Measurements from ENCODE around the gene CCDC186.
"Not testable (repeated sequence)": the region's sequence is repeated elsewhere in the genome, so short reads cannot be mapped to it uniquely, and the experiment has no call there.

CCDC186 gene

GRCh38 chr10:114172776-114173602 is 1.0 kb downstream of the CCDC186 start:
- no peak for DNase-seq

GRCh38 chr10:114172216-114172615 is 1.8 kb downstream of the CCDC186 start:
- DNase-seq = peak; percentile 17

GRCh38 chr10:114168450-114169009 is 5.5 kb downstream of the CCDC186 start:
- no peak for DNase-seq

- DNase-seq = no peak
Observed at GRCh38 chr10:114167985-114168384, 6.0 kb downstream of the CCDC186 start.

- DNase-seq = no peak
Observed at GRCh38 chr10:114166494-114166893, 7.5 kb downstream of the CCDC186 start.

- DNase-seq = no peak
Observed at GRCh38 chr10:114166043-114166442, 8.0 kb downstream of the CCDC186 start.

- DNase-seq = no peak
Observed at GRCh38 chr10:114163062-114163461, 10.9 kb downstream of the CCDC186 start.

- no peak for DNase-seq
Observed at GRCh38 chr10:114157912-114158311, 16.1 kb downstream of the CCDC186 start.

GRCh38 chr10:114151892-114152291 is 22.1 kb downstream of the CCDC186 start:
- no peak for DNase-seq

- peak; percentile 79 for DNase-seq
Observed at GRCh38 chr10:114151486-114151885, 22.5 kb downstream of the CCDC186 start.

GRCh38 chr10:114149476-114149875 is 24.5 kb downstream of the CCDC186 start:
- not testable (repeated sequence) for DNase-seq

GRCh38 chr10:114143160-114143559 is 30.8 kb downstream of the CCDC186 start:
- DNase-seq = no peak

- no peak for DNase-seq
Observed at GRCh38 chr10:114142018-114142417, 32.0 kb downstream of the CCDC186 start.

- DNase-seq = not testable (repeated sequence)
Observed at GRCh38 chr10:114140827-114141226, 33.2 kb downstream of the CCDC186 start.

- DNase-seq = no peak
Observed at GRCh38 chr10:114140036-114140435, 34.0 kb downstream of the CCDC186 start.

- DNase-seq = no peak
Observed at GRCh38 chr10:114138581-114138980, 35.4 kb downstream of the CCDC186 start.

- DNase-seq = no peak
Observed at GRCh38 chr10:114135476-114135875, 38.5 kb downstream of the CCDC186 start.

GRCh38 chr10:114131094-114131493 is 42.9 kb downstream of the CCDC186 start:
- no peak for DNase-seq

GRCh38 chr10:114121031-114121430 is 53.0 kb downstream of the CCDC186 start:
- no peak for DNase-seq

- DNase-seq = no peak
Observed at GRCh38 chr10:114118514-114118913, 55.5 kb downstream of the CCDC186 start.

GRCh38 chr10:114117728-114118127 is 56.3 kb downstream of the CCDC186 start:
- DNase-seq = no peak

- peak; percentile 15 for DNase-seq
Observed at GRCh38 chr10:114115661-114116445, 58.1 kb downstream of the CCDC186 start.
